ENCODE measurements around the gene DSC2. TPM values are rescaled to one million over a fixed set of nuclear protein-coding genes. Genes with fewer than 3 reads are reported as not detected.

Gene DSC2
- total RNA-seq, 1 donor from 2014 or later, result 48.7 TPM

GRCh38 chr18:31064130-31064529 is 38.1 kb downstream of the DSC2 start:
- no peak overlapping the region for H3K4me2 ChIP-seq (ENCODE audit: low read length)
- H3K9ac ChIP-seq (ENCODE audit: low read length), result no peak overlapping the region
- H4K20me1 ChIP-seq (ENCODE audit: insufficient read depth, low read length), result no peaks in the 10 kb centered on the region
- FAIRE-seq (no peak), DNase-seq (ENCODE audit: low read depth) (peak; percentile 68)
- no peak overlapping the region for H3K4me3 ChIP-seq (ENCODE audit: insufficient read depth, low read depth, low read length)
- no peaks in the 10 kb centered on the region for H3K9me3 ChIP-seq (ENCODE audit: insufficient read depth, low read depth, low read length)
- no peaks in the 10 kb centered on the region for H3K27me3 Mint-ChIP-seq (ENCODE audit: low read depth, unreplicated experiment)
- H3K27ac ChIP-seq (ENCODE audit: low read depth, low read length), result no peak overlapping the region
- H3K27me3 ChIP-seq (ENCODE audit: insufficient read depth, low read length), result peaks cover 3% of the 10 kb centered on the region
- H3K27ac Mint-ChIP-seq (ENCODE audit: unreplicated experiment), result peak overlapping the region; percentile 34
- H3K79me2 ChIP-seq (ENCODE audit: insufficient read depth, low read length), result no peaks in the 10 kb centered on the region
- no peaks in the 10 kb centered on the region for H3K9me3 Mint-ChIP-seq (ENCODE audit: unreplicated experiment)
- TF ChIP-seq EZH2 (IDR thresholded peaks at IDR 0.05; ENCODE audit: insufficient read depth, low read length), result no peak
- TF ChIP-seq, protein P1, sequence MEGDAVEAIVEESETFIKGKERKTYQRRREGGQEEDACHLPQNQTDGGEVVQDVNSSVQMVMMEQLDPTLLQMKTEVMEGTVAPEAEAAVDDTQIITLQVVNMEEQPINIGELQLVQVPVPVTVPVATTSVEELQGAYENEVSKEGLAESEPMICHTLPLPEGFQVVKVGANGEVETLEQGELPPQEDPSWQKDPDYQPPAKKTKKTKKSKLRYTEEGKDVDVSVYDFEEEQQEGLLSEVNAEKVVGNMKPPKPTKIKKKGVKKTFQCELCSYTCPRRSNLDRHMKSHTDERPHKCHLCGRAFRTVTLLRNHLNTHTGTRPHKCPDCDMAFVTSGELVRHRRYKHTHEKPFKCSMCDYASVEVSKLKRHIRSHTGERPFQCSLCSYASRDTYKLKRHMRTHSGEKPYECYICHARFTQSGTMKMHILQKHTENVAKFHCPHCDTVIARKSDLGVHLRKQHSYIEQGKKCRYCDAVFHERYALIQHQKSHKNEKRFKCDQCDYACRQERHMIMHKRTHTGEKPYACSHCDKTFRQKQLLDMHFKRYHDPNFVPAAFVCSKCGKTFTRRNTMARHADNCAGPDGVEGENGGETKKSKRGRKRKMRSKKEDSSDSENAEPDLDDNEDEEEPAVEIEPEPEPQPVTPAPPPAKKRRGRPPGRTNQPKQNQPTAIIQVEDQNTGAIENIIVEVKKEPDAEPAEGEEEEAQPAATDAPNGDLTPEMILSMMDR (IDR thresholded peaks at IDR 0.05; ENCODE audit: insufficient read depth, low read depth, low read length), result no peak
- H2AFZ ChIP-seq (ENCODE audit: low read depth, low read length), result no peak overlapping the region
- H3K4me3 Mint-ChIP-seq (ENCODE audit: unreplicated experiment), result no peak overlapping the region
- peaks cover 36% of the 10 kb centered on the region for H3K4me1 Mint-ChIP-seq (ENCODE audit: low read depth, unreplicated experiment)
- H3K36me3 Mint-ChIP-seq (ENCODE audit: low read depth, unreplicated experiment), result peaks cover 1% of the 10 kb centered on the region
- no peaks in the 10 kb centered on the region for H3K4me1 ChIP-seq (ENCODE audit: insufficient read depth, low read length)
- no peaks in the 10 kb centered on the region for H3K36me3 ChIP-seq (ENCODE audit: insufficient read depth, low read length)

DNA sequence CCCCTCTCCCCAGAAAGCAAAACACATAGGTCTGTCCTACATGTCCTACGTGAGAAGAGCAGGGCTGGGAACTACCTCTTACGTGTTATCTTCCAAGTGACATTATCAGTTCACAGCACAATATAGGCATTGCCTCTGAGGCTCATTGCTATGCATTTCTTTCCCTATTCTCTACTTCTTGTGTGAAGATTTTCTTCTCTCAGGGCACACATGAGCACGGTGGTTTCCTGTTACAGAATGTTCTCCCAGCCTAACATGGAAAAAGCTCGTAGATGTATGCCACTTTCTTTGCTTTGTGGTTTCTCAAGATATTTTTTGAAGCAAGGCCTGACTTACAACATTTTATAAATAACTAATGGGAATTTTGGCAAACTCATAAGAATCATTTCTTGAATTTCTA is 40.3 kb downstream of the DSC2 start:
- no peaks in the 10 kb centered on the region for H3K79me2 ChIP-seq (ENCODE audit: insufficient read depth, low read length)
- Mint-ChIP-seq H3K4me3 (ENCODE audit: unreplicated experiment) (no peak overlapping the region), H3K27me3 (ENCODE audit: low read depth, unreplicated experiment) (no peaks in the 10 kb centered on the region), H3K9me3 (ENCODE audit: unreplicated experiment) (no peaks in the 10 kb centered on the region), H3K4me1 (ENCODE audit: low read depth, unreplicated experiment) (peaks cover 36% of the 10 kb centered on the region), H3K27ac (ENCODE audit: unreplicated experiment) (no peak overlapping the region), H3K36me3 (ENCODE audit: low read depth, unreplicated experiment) (peaks cover 1% of the 10 kb centered on the region)
- H3K9me3 ChIP-seq (ENCODE audit: insufficient read depth, low read depth, low read length), result no peaks in the 10 kb centered on the region
- peak; percentile 32 for DNase-seq (ENCODE audit: low read depth)
- no peaks in the 10 kb centered on the region for H4K20me1 ChIP-seq (ENCODE audit: insufficient read depth, low read length)
- H3K9ac ChIP-seq (ENCODE audit: low read length), result no peak overlapping the region
- H3K4me2 ChIP-seq (ENCODE audit: low read length), result no peak overlapping the region
- no peak overlapping the region for H3K27ac ChIP-seq (ENCODE audit: low read depth, low read length)
- no peak for FAIRE-seq
- TF ChIP-seq, protein P1 (IDR thresholded peaks at IDR 0.05; ENCODE audit: insufficient read depth, low read depth, low read length), result no peak
- TF ChIP-seq EZH2 (IDR thresholded peaks at IDR 0.05; ENCODE audit: insufficient read depth, low read length), result no peak
- H2AFZ ChIP-seq (ENCODE audit: low read depth, low read length), result no peak overlapping the region
- H3K4me1 ChIP-seq (ENCODE audit: insufficient read depth, low read length), result no peaks in the 10 kb centered on the region
- H3K27me3 ChIP-seq (ENCODE audit: insufficient read depth, low read length), result peaks cover 3% of the 10 kb centered on the region
- H3K4me3 ChIP-seq (ENCODE audit: insufficient read depth, low read depth, low read length), result no peak overlapping the region
- H3K36me3 ChIP-seq (ENCODE audit: insufficient read depth, low read length), result no peaks in the 10 kb centered on the region

DNA sequence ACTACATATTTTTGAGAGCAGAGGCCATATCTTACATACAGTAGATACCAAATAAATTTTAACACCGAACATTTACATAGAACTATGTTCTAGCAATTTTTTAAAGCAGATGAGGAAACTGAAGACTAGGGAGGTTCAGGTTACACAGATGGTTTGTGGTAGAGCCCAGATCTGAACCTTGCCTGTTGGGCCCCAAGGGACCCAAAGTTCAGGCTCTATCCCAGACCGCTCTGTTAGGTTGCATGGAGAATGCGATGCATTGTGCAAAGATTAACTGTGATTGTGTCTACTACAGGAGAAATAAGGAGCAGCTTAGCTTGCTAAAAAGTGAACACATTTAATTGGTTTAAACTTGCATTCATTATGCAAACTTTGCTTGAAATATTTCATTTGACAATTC is 43.3 kb downstream of the DSC2 start:
- Histone ChIP-seq H3K4me1 (ENCODE audit: insufficient read depth, low read length) (no peaks in the 10 kb centered on the region), H4K20me1 (ENCODE audit: insufficient read depth, low read length) (no peaks in the 10 kb centered on the region), H3K27ac (ENCODE audit: low read depth, low read length) (no peak overlapping the region), H2AFZ (ENCODE audit: low read depth, low read length) (no peak overlapping the region), H3K79me2 (ENCODE audit: insufficient read depth, low read length) (no peaks in the 10 kb centered on the region), H3K4me2 (ENCODE audit: low read length) (no peak overlapping the region), H3K9ac (ENCODE audit: low read length) (no peak overlapping the region), H3K4me3 (ENCODE audit: insufficient read depth, low read depth, low read length) (no peak overlapping the region), H3K9me3 (ENCODE audit: insufficient read depth, low read depth, low read length) (no peaks in the 10 kb centered on the region), H3K27me3 (ENCODE audit: insufficient read depth, low read length) (no peaks in the 10 kb centered on the region), H3K36me3 (ENCODE audit: insufficient read depth, low read length) (no peaks in the 10 kb centered on the region)
- Mint-ChIP-seq H3K4me1 (ENCODE audit: low read depth, unreplicated experiment) (peaks cover 18% of the 10 kb centered on the region), H3K4me3 (ENCODE audit: unreplicated experiment) (no peak overlapping the region), H3K9me3 (ENCODE audit: unreplicated experiment) (no peaks in the 10 kb centered on the region), H3K27ac (ENCODE audit: unreplicated experiment) (no peak overlapping the region), H3K27me3 (ENCODE audit: low read depth, unreplicated experiment) (no peaks in the 10 kb centered on the region), H3K36me3 (ENCODE audit: low read depth, unreplicated experiment) (no peaks in the 10 kb centered on the region)
- DNase-seq (ENCODE audit: low read depth) (no peak), FAIRE-seq (no peak)
- TF ChIP-seq, protein P1 (IDR thresholded peaks at IDR 0.05; ENCODE audit: insufficient read depth, low read depth, low read length), result no peak
- TF ChIP-seq EZH2 (IDR thresholded peaks at IDR 0.05; ENCODE audit: insufficient read depth, low read length), result no peak
